RWPE1 (cell line): Measurements from ENCODE around the gene BCL2L13.

Source experiments
- CTCF ChIA-PET: fragments of 350-600 bp; sonication (Branson Sonifier 250); formaldehyde crosslinking; extraction: SDS; loops from one replicate; lab custom pipeline; 2021; lab: Yijun Ruan, JAX
- POLR2A ChIA-PET: fragments of 400-600 bp; formaldehyde crosslinking; extraction: SDS; loops from one replicate; lab custom pipeline; 2020; ENCODE audit warnings: antibody characterized with exemption; ENCODE audit not compliant: low non-redundant PET; lab: Yijun Ruan, JAX
- DNase-seq: peaks from one replicate; pipeline ENCODE4 v3.0.0; 2012; ENCODE audit warnings: low spot score
- H3K27ac ChIP-seq: fragments of 450-650 bp; 2 replicates; pipeline ENCODE4 v1.5.1; 2017
- TF ChIP-seq, protein P1 (sequence below): fragments of 450-650 bp; conservative IDR thresholded peaks from 2 replicates; pipeline ENCODE4 v1.5.1; 2017; ENCODE audit warnings: low read depth, mild to moderate bottlenecking

BCL2L13 gene

DNA sequence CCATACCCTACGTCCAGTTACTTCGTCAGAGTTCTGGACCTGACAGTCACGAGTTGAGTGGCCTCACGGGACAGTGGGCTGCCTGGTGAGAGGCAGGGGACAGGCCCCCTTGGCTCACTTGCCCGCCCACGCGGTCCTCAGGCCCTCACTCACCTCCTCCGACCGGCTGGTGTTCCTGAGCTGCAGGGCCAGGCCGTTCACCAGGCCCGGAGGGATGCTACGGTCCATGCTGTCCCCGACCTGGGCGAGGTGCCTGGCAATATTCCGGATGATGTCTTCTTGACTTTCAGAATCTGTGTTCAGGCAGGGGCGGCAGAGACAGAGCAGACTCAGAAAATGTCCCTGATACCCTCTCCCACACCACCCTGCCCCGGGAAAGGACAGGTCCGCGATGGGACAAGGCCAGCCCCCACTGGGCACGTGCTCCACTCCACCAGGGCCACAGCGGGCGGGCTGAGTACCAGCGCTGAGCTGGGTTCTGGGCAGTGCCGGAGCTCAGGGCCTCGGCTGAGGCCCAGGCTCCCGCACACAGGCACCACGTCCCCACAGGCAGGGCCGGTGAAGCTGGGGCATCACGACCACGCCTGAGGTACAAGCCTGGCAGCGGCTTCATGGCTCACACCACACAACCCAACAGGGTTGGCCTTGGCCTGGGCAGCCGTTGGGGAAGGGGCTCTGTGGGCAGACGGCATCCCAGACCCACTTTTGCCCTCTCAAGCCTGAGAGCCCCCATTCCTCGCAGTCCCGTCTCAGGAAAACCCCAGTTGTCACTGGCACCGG is 100.8 kb downstream of the BCL2L13 start:
- ChIA-PET POLR2A (no interaction called here), CTCF (no interaction called here)

DNA sequence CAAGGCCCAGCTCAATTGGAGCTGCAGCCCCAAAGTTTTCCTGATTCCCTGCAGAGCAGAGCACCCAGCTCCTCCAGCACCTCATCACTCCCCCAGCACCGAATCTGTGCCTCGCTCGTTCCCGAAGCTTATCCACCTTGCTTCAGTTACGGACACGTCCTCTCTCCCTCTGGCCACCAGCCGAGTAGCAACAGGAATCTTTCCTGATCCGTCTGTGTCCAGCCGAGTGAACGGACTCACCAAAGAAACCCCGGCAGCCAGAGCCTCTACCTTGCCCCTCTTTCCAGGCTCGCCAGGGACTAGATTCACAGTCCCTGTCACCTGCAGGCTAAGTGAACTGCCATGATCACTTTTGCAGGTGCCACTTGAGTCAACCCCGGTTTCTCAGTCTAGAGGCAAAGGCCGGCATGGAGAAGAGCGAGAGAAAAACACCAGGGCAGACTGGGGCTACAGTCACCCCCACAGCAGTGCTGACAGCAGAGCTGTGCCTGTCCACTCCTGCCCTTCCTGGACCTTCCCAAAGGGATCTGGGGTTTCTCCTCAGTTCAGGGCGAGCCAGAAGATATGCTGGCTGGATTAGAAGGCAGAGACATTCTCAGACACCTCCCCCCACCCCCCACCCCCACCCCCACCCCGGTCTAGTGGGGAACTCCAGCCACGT is 103.4 kb downstream of the BCL2L13 start:
- H3K27ac ChIP-seq = no peak overlapping the region
- DNase-seq = no peak
- TF ChIP-seq, protein P1, sequence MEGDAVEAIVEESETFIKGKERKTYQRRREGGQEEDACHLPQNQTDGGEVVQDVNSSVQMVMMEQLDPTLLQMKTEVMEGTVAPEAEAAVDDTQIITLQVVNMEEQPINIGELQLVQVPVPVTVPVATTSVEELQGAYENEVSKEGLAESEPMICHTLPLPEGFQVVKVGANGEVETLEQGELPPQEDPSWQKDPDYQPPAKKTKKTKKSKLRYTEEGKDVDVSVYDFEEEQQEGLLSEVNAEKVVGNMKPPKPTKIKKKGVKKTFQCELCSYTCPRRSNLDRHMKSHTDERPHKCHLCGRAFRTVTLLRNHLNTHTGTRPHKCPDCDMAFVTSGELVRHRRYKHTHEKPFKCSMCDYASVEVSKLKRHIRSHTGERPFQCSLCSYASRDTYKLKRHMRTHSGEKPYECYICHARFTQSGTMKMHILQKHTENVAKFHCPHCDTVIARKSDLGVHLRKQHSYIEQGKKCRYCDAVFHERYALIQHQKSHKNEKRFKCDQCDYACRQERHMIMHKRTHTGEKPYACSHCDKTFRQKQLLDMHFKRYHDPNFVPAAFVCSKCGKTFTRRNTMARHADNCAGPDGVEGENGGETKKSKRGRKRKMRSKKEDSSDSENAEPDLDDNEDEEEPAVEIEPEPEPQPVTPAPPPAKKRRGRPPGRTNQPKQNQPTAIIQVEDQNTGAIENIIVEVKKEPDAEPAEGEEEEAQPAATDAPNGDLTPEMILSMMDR = no peak
- ChIA-PET CTCF (interaction anchor here (0.5 to 2.6 kb wide), 8 partner anchors 11 to 1982 kb away, joined by 3 to 13 read pairs (median 4); no protein-coding TSS in a partner anchor), POLR2A (no interaction called here)

More for the DNA sequence above, 100.8 kb downstream of the BCL2L13 start:
- DNase-seq = no peak
- H3K27ac ChIP-seq = no peak overlapping the region
- TF ChIP-seq, protein P1 = no peak

DNA sequence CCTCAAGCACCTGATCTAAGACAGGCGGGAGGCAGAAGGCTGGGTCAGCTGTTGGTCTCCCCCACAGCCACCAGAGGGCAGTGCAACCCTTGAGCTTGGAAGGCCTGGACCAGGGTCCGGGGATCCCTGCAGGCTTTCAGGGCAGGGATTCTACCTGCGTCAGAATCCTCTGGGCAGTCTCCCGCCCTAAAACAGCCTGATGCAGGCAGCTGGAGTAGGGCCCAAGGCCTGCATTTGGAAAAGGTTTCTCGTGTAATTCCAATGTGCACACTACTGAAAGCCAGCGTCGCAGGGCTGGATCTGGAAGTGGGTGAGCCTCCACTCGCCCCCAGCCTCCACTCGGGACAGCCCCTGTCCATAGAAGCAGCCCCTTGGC is 104.0 kb downstream of the BCL2L13 start:
- ChIA-PET POLR2A (no interaction called here), CTCF (interaction anchor here (0.5 to 2.6 kb wide), 8 partner anchors 11 to 334 kb away, joined by 3 to 13 read pairs (median 4); no protein-coding TSS in a partner anchor)
- peak; percentile 64 for DNase-seq
- no peak overlapping the region for H3K27ac ChIP-seq
- TF ChIP-seq, protein P1 = peak; percentile 76

DNA sequence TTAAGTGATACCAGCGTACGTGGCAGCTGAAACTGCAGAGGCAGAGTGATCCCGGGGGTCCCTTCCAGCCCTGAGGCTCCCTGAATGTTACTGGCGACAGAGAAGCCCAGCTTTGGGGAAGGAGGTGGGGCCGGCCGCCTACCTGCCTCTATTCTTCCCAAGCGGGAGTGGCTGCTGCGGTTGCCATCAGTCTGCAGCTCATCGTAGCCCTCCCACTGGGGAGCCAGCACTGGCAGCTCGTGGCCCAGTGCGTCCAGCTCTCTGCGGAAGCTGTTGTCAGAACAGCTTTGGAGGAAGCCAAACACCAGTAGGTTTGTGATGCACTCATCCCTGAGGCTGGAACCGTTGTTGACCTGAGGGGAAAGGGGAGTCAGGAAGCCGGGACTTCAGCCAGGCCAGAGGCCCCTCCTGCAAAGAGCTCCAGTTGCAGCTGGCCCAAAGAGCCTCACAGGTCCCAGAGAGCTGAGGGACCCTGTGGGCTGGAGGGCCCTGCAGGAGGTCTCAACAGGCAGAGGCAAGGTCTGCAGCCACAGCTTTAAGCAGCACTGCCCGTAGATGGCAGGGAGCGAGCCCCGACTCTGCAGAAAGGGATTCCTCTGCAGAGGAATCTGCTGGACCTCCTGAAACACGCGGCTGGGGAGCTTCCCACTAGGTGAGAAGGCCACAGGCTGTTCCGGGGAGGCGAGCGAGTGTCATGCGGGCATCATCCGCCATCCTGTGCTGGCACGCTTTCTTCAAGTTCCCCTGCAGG is 105.3 kb downstream of the BCL2L13 start:
- ChIA-PET CTCF (interaction anchor here (0.8 to 2.6 kb wide), 4 partner anchors 8 to 333 kb away, joined by 3 to 13 read pairs (median 4); no protein-coding TSS in a partner anchor), POLR2A (no interaction called here)
- H3K27ac ChIP-seq = no peak overlapping the region
- DNase-seq = no peak
- TF ChIP-seq, protein P1 = no peak

DNA sequence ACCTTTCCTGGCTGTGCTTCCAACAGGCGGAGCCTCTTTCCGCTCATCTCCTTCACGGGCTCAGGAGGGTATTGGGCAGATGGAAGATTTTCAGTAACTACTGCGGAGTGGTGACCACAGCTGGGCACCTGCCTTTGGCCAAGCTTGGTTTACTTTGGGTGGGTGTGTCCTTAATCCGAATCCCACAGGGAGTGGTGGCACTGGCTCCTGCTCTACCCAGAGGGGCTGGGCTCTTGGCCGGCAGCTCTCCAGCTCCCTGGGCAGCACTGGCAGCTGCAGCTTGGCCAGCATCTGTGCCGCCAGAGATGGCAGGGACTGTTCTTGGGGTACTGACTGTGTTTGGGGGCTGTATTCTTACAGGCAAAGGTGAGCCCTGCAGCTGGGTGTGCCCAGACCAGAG is 105.9 kb downstream of the BCL2L13 start:
- ChIA-PET CTCF (interaction anchor here (1.2 kb wide), 1 partner anchor 186 kb away, joined by 4 read pairs; no protein-coding TSS in a partner anchor), POLR2A (no interaction called here)
- H3K27ac ChIP-seq = no peak overlapping the region
- TF ChIP-seq, protein P1 = no peak
- no peak for DNase-seq

DNA sequence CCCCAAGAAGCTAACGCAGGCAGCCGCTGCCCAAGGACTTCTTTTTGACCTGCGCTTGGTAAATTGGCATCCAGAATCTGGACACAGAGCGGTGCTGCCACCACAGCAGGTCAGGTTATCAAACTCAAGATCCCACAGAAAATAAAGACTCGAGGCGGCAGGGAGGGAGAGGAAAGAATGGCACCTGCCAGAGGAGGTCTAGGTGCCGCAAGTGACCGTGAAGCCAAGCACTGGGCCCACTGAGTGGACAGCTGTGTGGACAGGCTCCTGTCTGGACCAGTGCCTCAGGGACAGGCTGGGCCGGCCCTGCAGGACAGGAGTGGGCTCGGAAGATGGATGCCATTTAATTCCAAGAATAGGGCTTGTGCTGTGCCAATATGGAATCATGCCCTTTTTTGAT is 108.4 kb downstream of the BCL2L13 start:
- no peak overlapping the region for H3K27ac ChIP-seq
- CTCF ChIA-PET = interaction anchor here (0.6 kb wide), 1 partner anchor 404 kb away, joined by 4 read pairs; no protein-coding TSS in a partner anchor

More for the DNA sequence above, 108.4 kb downstream of the BCL2L13 start:
- TF ChIP-seq, protein P1 = no peak
- POLR2A ChIA-PET = no interaction called here
- DNase-seq = no peak
